ENCODE results near the gene MYLK2.
"Not testable (repeated sequence)": the region's sequence is repeated elsewhere in the genome, so short reads cannot be mapped to it uniquely, and the experiment has no call there.

MYLK2 gene

GRCh38 chr20:31819083-31819784, at the start of gene MYLK2:
MYLK2 (plus strand) TSS chr20:31819356; CDS start chr20:31819581, 225 bp downstream.
- peak in 1 of 2 experiments; percentile 21 for DNase-seq

- DNase-seq, result no peak
Observed at GRCh38 chr20:31769681-31770080, 49.5 kb upstream of the MYLK2 start.

- no peak for DNase-seq
Observed at GRCh38 chr20:31770243-31770642, 48.9 kb upstream of the MYLK2 start.

GRCh38 chr20:31774408-31774807, 44.7 kb upstream of the MYLK2 start:
- DNase-seq, result no peak

GRCh38 chr20:31780839-31781238, 38.3 kb upstream of the MYLK2 start:
- no peak for DNase-seq

- no peak for DNase-seq
Observed at GRCh38 chr20:31781945-31782344, 37.2 kb upstream of the MYLK2 start.

- DNase-seq, result no peak
Observed at GRCh38 chr20:31784354-31785044, 34.7 kb upstream of the MYLK2 start.

- no peak for DNase-seq
Observed at GRCh38 chr20:31785089-31785488, 34.1 kb upstream of the MYLK2 start.

GRCh38 chr20:31788578-31788977, 30.6 kb upstream of the MYLK2 start:
- no peak for DNase-seq

- no peak for DNase-seq
Observed at GRCh38 chr20:31790401-31790800, 28.8 kb upstream of the MYLK2 start.

GRCh38 chr20:31797364-31797763, 21.8 kb upstream of the MYLK2 start:
- DNase-seq, result no peak

- DNase-seq, result no peak
Observed at GRCh38 chr20:31801508-31801907, 17.6 kb upstream of the MYLK2 start.

GRCh38 chr20:31803552-31804291, 15.4 kb upstream of the MYLK2 start:
- DNase-seq, result no peak

GRCh38 chr20:31806564-31807355, 12.4 kb upstream of the MYLK2 start:
- no peak for DNase-seq

- DNase-seq, result peak in 1 of 2 experiments; percentile 13
Observed at GRCh38 chr20:31808481-31808880, 10.7 kb upstream of the MYLK2 start.

GRCh38 chr20:31809661-31810060, 9.5 kb upstream of the MYLK2 start:
- DNase-seq, result no peak

- DNase-seq, result no peak
Observed at GRCh38 chr20:31811198-31811597, 8.0 kb upstream of the MYLK2 start.

- DNase-seq, result no peak
Observed at GRCh38 chr20:31811796-31812728, 7.1 kb upstream of the MYLK2 start.

GRCh38 chr20:31813611-31814010, 5.5 kb upstream of the MYLK2 start:
- DNase-seq, result no peak

- DNase-seq, result not testable (repeated sequence)
Observed at GRCh38 chr20:31814142-31814541, 5.0 kb upstream of the MYLK2 start.

- peak; percentile 71 to 87 for DNase-seq
Observed at GRCh38 chr20:31815408-31816188, 3.6 kb upstream of the MYLK2 start.
